Cardiac muscle cell (in vitro differentiated cells and primary cell): ENCODE results near the gene ATP8A2. TPM values are rescaled to one million over a fixed set of nuclear protein-coding genes. Genes with fewer than 3 reads are reported as not detected.

Experiments
- DNase-seq, 2 donors: peaks; one replicate each; pipeline versions ENCODE4 v3.0.0 to v3.0.0-alpha.2; 2010 to 2017; ENCODE audit warnings: low read depth in 1 of 2, low spot score in 1 of 2
- H3K27ac ChIP-seq: fragments of 200-600 bp; sonication (generic); 2 replicates; pipeline ENCODE4 v1.5.1; 2016
- H3K27me3 ChIP-seq: fragments of 200-600 bp; sonication (generic); 2 replicates; pipeline ENCODE4 v1.6.0; 2016; ENCODE audit warnings: control low read depth
- H3K36me3 ChIP-seq: fragments of 200-600 bp; sonication (generic); 2 replicates; pipeline ENCODE4 v1.5.1; 2016; ENCODE audit warnings: control low read depth
- H3K4me1 ChIP-seq: fragments of 200-600 bp; sonication (generic); 2 replicates; pipeline ENCODE4 v1.8.1; 2017; ENCODE audit warnings: low read depth, mild to moderate bottlenecking, mixed run types
- H3K4me3 ChIP-seq: fragments of 200-600 bp; sonication (generic); 2 replicates; pipeline ENCODE4 v1.5.1; 2016; ENCODE audit warnings: mild to moderate bottlenecking
- H3K9me3 ChIP-seq: fragments of 200-600 bp; sonication (generic); 2 replicates; pipeline ENCODE4 v1.5.1; 2017; ENCODE audit warnings: low read depth, mild to moderate bottlenecking, control low read depth
- CTCF ChIP-seq: IDR thresholded peaks from 2 replicates; pipeline ENCODE4 v1.5.1; 2012; ENCODE audit warnings: low read depth, mild to moderate bottlenecking, low read length
- polyA plus RNA-seq: library from polyadenylated mRNA; unstranded; fragments of >200 nt; fragmentation: Nextera tagmentation; extraction: Ambion mirVana; gene quantifications from 2 replicates; pipeline ENCODE4 v1.2.1, GENCODE V29; 2016
- total RNA-seq: library from RNA; depleted of rRNA; stranded (reverse); fragments of >200 nt; gene quantifications from 2 replicates; pipeline ENCODE4 v1.2.3, GENCODE V29; 2016

The ATP8A2 gene
- total and polyA plus RNA-seq, 2 experiments from 2014 or later: 0.86 to 0.89 TPM

GRCh38 chr13:26011208-26011573, 639.4 kb downstream of the ATP8A2 start:
- no peaks in the 10 kb centered on the region for H3K9me3 ChIP-seq
- H3K4me3 ChIP-seq: no peak overlapping the region
- H3K4me1 ChIP-seq: no peaks in the 10 kb centered on the region
- no peak overlapping the region for H3K27ac ChIP-seq
- H3K27me3 ChIP-seq: no peaks in the 10 kb centered on the region
- no peak for DNase-seq
- H3K36me3 ChIP-seq: no peaks in the 10 kb centered on the region
- TF ChIP-seq CTCF: no peak

- no peaks in the 10 kb centered on the region for H3K36me3 ChIP-seq
- no peaks in the 10 kb centered on the region for H3K9me3 ChIP-seq
- no peaks in the 10 kb centered on the region for H3K4me1 ChIP-seq
- no peak overlapping the region for H3K4me3 ChIP-seq
- H3K27ac ChIP-seq: no peak overlapping the region
- no peak for TF ChIP-seq CTCF
- no peaks in the 10 kb centered on the region for H3K27me3 ChIP-seq
- DNase-seq: peak in 1 of 2 donors; percentile 65
Observed at GRCh38 chr13:26011996-26012821, 640.4 kb downstream of the ATP8A2 start.

GRCh38 chr13:26012995-26013394, 641.2 kb downstream of the ATP8A2 start:
- Histone ChIP-seq H3K36me3 (no peaks in the 10 kb centered on the region), H3K27ac (no peak overlapping the region), H3K4me3 (no peak overlapping the region), H3K9me3 (no peaks in the 10 kb centered on the region), H3K27me3 (no peaks in the 10 kb centered on the region), H3K4me1 (no peaks in the 10 kb centered on the region)
- TF ChIP-seq CTCF: no peak
- DNase-seq: no peak

- TF ChIP-seq CTCF: no peak
- no peak for DNase-seq
- no peak overlapping the region for H3K4me3 ChIP-seq
- H3K27ac ChIP-seq: no peak overlapping the region
- H3K4me1 ChIP-seq: peaks cover 8% of the 10 kb centered on the region
- no peaks in the 10 kb centered on the region for H3K27me3 ChIP-seq
- no peaks in the 10 kb centered on the region for H3K9me3 ChIP-seq
- H3K36me3 ChIP-seq: no peaks in the 10 kb centered on the region
Observed at GRCh38 chr13:26015271-26016125, 643.7 kb downstream of the ATP8A2 start.

- H3K27ac ChIP-seq: no peak overlapping the region
Observed at GRCh38 chr13:26016189-26016588, 644.4 kb downstream of the ATP8A2 start.

More at GRCh38 chr13:26016189-26016588, 644.4 kb downstream of the ATP8A2 start:
- Histone ChIP-seq H3K4me3 (no peak overlapping the region), H3K36me3 (no peaks in the 10 kb centered on the region), H3K9me3 (no peaks in the 10 kb centered on the region), H3K4me1 (peaks cover 10% of the 10 kb centered on the region), H3K27me3 (no peaks in the 10 kb centered on the region)
- TF ChIP-seq CTCF: no peak
- no peak for DNase-seq
